ENCODE measurements around the gene PARL.
A peak's percentile ranks its signal among the peaks of the same experiment; 100 is the strongest.

PARL gene, protein sequence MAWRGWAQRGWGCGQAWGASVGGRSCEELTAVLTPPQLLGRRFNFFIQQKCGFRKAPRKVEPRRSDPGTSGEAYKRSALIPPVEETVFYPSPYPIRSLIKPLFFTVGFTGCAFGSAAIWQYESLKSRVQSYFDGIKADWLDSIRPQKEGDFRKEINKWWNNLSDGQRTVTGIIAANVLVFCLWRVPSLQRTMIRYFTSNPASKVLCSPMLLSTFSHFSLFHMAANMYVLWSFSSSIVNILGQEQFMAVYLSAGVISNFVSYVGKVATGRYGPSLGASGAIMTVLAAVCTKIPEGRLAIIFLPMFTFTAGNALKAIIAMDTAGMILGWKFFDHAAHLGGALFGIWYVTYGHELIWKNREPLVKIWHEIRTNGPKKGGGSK

DNA sequence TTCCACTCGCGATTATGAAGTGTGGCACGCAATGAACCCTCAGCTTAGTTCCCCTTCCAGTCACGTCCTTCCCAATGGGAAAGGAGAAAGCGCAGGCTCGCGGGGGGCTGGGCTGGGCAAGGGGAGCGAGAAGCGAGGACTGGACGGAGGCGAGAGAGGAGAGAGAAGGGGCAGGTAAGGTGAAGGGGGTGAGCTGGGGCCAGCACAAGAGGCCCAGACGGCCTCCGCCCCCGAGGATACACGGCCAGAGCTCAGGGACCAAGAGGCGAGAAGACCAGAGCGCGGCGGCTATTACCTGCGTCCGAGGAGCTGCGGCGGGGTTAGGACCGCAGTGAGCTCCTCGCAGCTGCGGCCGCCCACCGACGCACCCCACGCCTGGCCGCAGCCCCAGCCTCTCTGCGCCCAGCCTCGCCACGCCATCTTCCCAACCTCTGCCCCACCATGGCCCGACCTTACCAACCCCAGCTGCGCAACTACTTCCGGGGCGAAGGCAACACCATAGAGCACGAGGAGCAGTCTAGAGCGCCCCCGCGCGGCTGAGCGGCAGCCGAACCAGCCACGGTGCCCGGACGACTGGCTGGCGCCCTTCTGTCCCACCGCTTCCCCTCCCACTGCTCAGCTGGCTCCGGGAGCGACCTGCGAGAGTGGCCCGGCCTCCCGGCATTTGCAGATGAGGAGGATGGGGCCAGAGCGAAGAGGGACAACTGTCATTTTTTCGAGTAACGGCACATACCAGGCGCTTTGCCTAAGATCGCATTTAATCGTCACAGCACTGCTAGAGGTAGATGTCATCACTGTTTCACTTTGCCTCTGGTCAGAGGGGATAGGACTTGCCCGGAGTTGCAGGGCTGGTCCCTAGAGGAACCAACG lies at the start of gene PARL:
Gene PARL (minus strand): TSS at position 454 of the 870 bp plus-strand sequence. CDS start 34 bp downstream, at position 420.
- DNase-seq: peak in 1 of 2 experiments; percentile 72

DNA sequence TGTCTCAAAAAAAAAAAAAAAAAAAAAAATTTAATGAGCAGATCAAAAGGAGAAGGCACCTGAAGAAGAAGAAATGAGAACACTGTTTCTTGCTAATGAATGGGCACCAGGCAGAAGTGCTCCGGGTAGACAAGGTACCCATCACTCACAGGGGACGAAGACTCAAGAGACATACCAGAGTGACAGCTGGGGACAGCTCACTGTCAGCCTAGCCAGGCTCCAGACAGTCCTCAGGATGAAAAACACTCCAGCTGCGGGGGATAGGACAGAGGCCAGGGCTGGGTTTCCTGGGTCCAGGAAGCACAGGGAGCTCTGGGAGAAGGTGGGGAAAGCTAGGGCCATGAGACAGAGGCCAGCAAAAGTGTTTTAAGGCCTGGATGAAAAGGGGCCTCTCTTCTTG lies 48.5 kb upstream of the PARL start:
- no peak for DNase-seq

- DNase-seq: no peak
These were observed 47.2 kb upstream of the PARL start for GRCh38 chr3:183931881-183932280.

DNA sequence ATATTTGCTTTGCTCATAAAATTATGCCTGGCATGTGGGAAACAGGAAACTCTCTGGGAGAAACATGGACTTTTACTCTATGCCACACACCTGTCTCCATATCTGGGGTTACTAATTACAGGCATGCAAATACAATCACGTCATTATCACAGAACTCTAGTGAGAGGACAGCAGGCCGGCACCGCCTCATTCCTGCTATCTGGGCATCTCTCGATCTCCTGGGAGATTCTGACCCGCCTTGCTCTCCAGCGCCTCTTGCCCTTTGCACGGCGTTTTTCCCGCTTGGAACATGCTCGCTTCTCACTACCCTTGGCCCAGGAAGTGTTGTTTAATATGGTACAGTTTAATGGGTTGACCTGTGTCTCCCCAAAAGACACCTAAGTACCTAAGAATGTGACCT lies 45.4 kb upstream of the PARL start:
- DNase-seq: no peak

GRCh38 chr3:183927059-183927458 lies 42.4 kb upstream of the PARL start:
- DNase-seq: no peak

- DNase-seq: no peak
These were observed 40.3 kb upstream of the PARL start for GRCh38 chr3:183924956-183925355.

GRCh38 chr3:183924543-183924942 lies 39.9 kb upstream of the PARL start:
- DNase-seq: no peak

DNA sequence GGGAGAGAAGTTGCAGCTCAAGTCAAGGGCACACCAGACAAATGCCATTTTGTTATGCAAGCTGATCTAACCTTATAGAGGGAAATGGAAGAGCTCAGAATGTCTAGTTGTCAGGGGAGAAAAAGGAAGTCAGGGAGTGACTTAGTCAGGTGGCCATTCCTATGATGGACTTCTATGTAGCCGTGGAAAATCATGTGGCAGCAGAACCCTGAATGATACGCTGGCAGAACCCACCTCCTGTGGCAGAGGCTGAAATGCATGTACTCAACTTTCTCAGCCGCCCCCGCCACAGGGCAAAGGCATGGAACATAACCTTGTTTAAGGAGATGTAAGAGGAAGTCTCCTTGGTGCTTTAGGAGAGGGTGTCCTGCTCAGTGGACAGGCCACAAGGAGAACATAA lies 37.7 kb upstream of the PARL start:
- no peak for DNase-seq

GRCh38 chr3:183921096-183921495 lies 36.4 kb upstream of the PARL start:
- DNase-seq: no peak

- no peak for DNase-seq
These were observed 35.7 kb upstream of the PARL start for GRCh38 chr3:183920416-183920815.

GRCh38 chr3:183918178-183918577 lies 33.5 kb upstream of the PARL start:
- DNase-seq: no peak

GRCh38 chr3:183917776-183918175 lies 33.1 kb upstream of the PARL start:
- no peak for DNase-seq

GRCh38 chr3:183914856-183915255 lies 30.2 kb upstream of the PARL start:
- DNase-seq: no peak

- no peak for DNase-seq
These were observed 28.9 kb upstream of the PARL start for GRCh38 chr3:183913580-183913920.

DNA sequence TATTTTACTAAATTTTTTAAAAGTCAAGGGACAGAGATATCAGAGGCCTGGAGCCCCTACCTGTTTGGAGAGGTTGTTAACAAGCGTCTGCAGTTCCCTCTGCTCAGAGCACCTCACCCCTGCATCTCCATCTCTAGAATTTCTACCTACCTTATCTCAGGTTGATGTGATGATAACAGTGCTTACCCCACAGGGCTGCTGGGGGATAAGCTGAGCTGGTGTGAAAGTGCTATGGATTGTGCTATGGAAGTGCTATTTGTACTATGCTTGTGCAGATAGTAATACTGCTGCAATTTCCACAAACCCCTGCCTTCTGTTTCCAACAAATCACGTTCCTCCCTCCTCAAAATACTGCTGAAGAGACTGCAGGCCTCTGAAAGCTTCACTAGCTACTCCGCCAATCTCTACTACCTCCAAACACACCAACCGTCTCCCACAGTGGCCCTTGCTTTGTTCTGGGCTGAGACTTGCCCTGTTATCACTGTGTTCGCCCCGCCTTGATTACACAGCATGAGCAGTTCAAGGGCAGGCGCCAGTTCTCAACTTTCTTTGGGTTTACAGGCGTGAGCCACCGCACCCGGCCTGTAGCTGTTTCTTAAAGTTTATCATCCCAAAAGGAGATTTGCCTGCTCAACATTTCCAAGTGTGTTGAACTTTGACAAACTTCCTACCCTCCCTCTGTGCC lies 28.4 kb upstream of the PARL start:
- DNase-seq: no peak

- DNase-seq: no peak
These were observed 27.3 kb upstream of the PARL start for GRCh38 chr3:183911763-183912506.

DNA sequence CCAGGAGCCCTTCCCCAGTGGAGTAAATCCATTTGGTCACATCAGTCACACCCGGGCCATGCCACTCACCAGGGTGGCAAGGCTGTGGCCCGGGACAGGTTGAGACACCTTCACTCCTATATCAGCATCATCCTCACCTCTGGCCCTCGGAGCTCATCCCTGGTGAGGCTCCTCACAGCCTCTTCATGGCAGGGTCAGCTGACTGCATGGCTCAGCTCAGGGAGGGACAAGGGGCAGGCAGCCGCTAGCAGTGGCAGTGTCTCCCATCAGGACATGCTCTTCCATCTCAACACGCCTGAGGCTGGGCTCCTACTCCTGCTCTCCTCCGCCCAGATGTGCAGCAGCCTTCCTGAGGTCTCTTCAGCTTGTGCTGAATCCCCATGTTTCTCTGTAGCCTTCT lies 26.4 kb upstream of the PARL start:
- DNase-seq: no peak

DNA sequence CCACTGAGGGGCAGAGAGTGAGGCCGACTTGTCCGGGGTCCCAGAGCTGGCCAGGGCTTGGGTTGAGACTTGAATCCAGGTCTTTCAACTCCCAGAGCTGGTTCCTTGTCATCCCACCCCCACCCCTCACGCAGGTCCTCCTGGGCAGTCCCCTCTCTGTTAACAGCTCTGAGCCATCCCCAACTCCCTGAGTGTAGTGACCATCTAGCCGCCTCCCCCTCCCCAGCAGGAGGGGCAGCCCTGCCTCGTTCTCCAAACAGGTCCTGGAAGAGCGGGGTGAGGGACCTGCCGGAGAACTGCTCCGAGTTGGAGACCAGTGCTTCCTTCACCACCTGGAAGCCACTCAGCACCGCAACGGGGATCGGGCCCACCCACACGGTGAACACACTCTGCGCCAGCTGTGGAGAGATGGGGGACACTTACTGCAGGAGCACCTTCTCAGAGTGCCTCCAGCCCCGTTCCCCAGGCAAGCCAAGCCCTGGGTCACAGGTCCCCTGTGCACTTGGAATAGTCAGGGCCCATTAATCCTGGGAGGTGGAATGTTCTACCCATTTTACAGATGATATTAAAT lies 24.4 kb upstream of the PARL start:
- DNase-seq: no peak

GRCh38 chr3:183907911-183908331 lies 23.2 kb upstream of the PARL start:
- DNase-seq: no peak

DNA sequence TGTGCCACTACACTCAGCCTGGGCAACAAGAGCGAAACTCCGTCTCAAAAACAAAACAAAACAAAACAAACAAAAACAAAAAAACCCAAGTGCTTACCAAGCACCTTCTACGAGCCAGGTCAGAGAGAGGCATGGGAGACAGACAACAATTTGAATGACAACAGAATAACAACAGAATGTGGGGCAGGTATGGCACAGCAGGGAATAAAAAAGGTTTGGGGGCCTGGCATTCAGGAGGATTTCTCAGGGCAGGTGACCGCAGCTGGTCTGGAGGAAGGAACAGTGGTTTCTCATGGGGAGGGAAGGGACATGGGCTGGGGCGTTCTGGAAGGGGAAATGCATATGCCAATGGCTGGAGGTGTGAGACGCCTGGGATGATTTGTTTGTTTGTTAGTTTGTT lies 22.5 kb upstream of the PARL start:
- DNase-seq: no peak

- DNase-seq: no peak
These were observed 21.7 kb upstream of the PARL start for GRCh38 chr3:183906234-183906921.
